ENCODE measurements around the gene KRT31. TPM values are rescaled to one million over a fixed set of nuclear protein-coding genes. Genes with fewer than 3 reads are reported as not detected.

Gene KRT31
- total and polyA plus RNA-seq, 12 donors: 0.01 TPM; not detected in 11

DNA sequence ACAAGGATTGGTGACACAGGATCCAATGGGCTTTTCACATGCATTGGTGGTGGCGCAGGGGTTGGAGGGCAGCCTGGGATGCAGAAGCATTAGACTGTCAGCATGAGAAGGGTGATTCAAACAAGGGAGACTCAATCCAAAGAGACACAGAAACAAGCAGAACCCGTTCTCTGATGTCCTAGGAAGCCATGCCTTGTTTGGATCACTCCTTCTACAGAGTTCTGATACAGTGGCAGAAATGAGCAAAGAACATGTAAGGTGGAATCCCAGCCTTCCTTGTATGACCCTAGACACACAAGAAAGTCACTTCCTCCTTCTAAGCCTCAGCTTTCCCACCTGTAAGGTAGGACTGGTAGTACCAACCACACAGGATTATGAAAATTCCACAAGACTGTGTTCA lies 33.5 kb downstream of the KRT31 start:
- Histone ChIP-seq H3K27ac (no peak overlapping the region), H3K9me3 (peaks cover 0 to 12% (median 0%) of the 10 kb centered on the region in 11 donors), H3K27me3 (peaks cover 0 to 19% (median 5%) of the 10 kb centered on the region in 7 donors), H3K36me3 (no peaks in the 10 kb centered on the region), H3K4me3 (no peak overlapping the region), H3K4me1 (no peaks in the 10 kb centered on the region)
- TF ChIP-seq, protein P1, sequence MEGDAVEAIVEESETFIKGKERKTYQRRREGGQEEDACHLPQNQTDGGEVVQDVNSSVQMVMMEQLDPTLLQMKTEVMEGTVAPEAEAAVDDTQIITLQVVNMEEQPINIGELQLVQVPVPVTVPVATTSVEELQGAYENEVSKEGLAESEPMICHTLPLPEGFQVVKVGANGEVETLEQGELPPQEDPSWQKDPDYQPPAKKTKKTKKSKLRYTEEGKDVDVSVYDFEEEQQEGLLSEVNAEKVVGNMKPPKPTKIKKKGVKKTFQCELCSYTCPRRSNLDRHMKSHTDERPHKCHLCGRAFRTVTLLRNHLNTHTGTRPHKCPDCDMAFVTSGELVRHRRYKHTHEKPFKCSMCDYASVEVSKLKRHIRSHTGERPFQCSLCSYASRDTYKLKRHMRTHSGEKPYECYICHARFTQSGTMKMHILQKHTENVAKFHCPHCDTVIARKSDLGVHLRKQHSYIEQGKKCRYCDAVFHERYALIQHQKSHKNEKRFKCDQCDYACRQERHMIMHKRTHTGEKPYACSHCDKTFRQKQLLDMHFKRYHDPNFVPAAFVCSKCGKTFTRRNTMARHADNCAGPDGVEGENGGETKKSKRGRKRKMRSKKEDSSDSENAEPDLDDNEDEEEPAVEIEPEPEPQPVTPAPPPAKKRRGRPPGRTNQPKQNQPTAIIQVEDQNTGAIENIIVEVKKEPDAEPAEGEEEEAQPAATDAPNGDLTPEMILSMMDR (IDR thresholded peaks at IDR 0.05): no peak
- 80 to 85% methylated on average over 2 of the region's 2 CpGs for WGBS, 2 donors
- intact Hi-C loops (cut with DNase I): no loop called here
- ATAC-seq (no peak), DNase-seq (no peak)

DNA sequence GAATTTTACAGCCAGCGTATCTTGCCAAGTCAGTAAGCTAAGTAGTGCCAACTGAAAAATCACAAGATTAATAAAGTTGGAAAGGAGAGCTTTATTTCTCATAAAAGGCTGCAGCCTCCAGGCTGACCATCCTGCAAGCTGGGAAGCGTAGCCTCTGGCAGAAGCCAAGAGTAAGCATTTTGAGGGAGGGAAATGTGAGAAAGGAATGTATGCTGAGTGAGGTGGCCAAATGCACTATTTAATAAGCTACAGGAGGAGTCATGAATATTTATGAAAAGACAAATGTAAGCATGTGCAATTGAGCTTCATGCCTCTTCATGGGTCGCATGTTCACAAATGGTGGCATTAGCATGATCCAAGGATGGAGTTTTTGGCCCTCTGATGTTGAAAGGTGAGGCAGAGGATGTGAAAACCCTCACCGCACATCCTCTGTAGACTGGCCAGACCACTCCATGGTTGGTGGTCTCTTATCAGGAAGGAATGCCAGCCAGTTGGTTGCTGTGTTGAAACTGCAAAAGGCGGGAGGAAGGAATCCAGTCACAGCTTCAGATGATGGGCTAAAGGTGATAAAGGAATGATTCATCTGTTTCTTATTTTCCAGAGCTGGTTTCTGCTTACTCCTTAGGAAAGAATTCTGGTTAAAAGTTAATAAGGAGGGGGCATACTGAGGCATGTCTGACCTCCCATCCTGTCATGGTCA lies 37.0 kb downstream of the KRT31 start:
- Histone ChIP-seq H3K27me3 (peaks cover 0 to 26% (median 8%) of the 10 kb centered on the region in 7 donors), H3K4me3 (no peak overlapping the region), H3K9me3 (peaks cover 0 to 21% (median 0%) of the 10 kb centered on the region in 11 donors), H3K27ac (no peak overlapping the region), H3K36me3 (no peaks in the 10 kb centered on the region), H3K4me1 (no peaks in the 10 kb centered on the region)
- TF ChIP-seq, protein P1 (IDR thresholded peaks at IDR 0.05): no peak
- 67 to 68% methylated on average over 5 of the region's 5 CpGs for WGBS, 2 donors
- ATAC-seq: no peak
- no peak for DNase-seq
- intact Hi-C loops (cut with DNase I): no loop called here

DNA sequence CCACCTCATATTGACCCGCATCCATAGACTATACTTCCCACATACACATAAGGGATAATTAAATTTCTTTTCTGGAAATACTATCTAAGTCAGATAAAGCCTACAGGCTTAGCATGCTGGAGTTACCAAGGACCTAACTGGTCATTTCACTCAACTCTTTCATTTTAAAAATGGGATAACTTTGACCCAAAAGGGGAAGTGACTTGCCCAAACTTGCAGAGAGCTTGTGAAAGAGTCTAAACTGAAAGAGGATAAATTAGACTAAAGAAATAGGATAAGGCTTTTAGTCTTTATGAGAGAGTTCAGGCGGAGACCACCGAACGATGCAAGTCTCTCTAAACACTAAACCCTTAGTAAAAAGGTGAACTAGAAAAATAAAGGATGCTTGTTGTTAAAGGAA lies 42.9 kb downstream of the KRT31 start:
- WGBS, 2 donors: 85 to 90% methylated on average over 4 of the region's 4 CpGs
- Histone ChIP-seq H3K27me3 (peaks cover 0 to 31% (median 17%) of the 10 kb centered on the region in 7 donors), H3K4me1 (no peaks in the 10 kb centered on the region), H3K27ac (no peak overlapping the region), H3K9me3 (peaks cover 0 to 9% (median 0%) of the 10 kb centered on the region in 11 donors), H3K4me3 (no peak overlapping the region), H3K36me3 (no peaks in the 10 kb centered on the region)
- ATAC-seq (no peak), DNase-seq (no peak)
- intact Hi-C loops (cut with DNase I): loop anchor here in 1 of 10 donors (10.0 kb wide), 1 partner anchor 1760 kb away; no protein-coding TSS in a partner anchor
- TF ChIP-seq, protein P1 (IDR thresholded peaks at IDR 0.05): no peak

DNA sequence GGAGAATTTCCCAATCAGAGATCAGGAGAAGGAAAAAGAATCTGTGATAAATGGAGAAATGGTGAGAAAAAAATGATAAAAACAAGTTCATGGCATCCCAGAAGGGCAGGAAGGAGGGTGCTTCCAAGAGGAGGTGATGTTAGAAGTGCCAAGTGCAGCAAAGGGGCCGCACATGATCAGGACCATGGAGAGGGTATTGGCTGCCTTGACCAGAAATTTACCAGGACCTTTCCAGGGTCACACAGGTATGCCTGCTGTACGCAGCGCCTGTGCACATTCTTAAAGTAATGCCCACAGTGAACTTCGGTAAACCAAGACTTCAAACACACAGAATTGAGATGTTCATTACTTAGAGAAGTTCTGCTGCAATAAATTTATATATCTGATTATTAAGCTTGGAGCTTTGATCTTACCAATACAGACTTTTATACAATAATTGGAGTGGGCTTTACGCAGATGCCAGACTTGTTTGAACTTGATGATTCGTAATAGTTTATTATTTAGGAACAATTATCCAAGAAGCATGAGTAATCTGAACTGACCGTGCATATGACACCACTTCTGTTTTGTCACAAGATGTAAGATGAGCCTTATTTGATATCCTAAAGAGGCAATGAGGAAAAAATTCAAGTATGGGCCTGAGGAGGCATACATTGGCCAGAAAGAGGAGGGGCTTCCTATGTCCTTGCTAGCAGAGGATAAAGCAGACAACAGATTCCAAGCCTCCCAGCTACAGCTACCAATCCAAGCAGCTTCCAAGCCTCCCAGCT lies 44.6 kb downstream of the KRT31 start:
- no peak overlapping the region for H3K4me3 ChIP-seq
- peaks cover 0 to 25% (median 17%) of the 10 kb centered on the region in 7 donors for H3K27me3 ChIP-seq
- DNase-seq (no peak), ATAC-seq (no peak)
- intact Hi-C loops (cut with DNase I): loop anchor here in 1 of 10 donors (10.0 kb wide), 1 partner anchor 1758 kb away; no protein-coding TSS in a partner anchor
- 80% methylated on average over 7 of the region's 7 CpGs for WGBS, 2 donors
- no peaks in the 10 kb centered on the region for H3K4me1 ChIP-seq
- H3K36me3 ChIP-seq: no peaks in the 10 kb centered on the region
- peaks cover 0 to 9% (median 0%) of the 10 kb centered on the region in 11 donors for H3K9me3 ChIP-seq
- H3K27ac ChIP-seq: no peak overlapping the region
- TF ChIP-seq, protein P1 (IDR thresholded peaks at IDR 0.05): no peak

All from heart right ventricle (tissue), 16 donors.